HepG2 (cell line): Measurements from ENCODE around the gene KRTAP17-1. TPM values are rescaled to one million over a fixed set of nuclear protein-coding genes. Genes with fewer than 3 reads are reported as not detected.

Experiments
- ATAC-seq: fragments of 200-7000 bp; cut with Tn5 transposase; 3 replicates; pipeline ENCODE4 v1.9.1; 2020; ENCODE audit warnings: mild to moderate bottlenecking, moderate library complexity
- BruUV-seq: library from RNA; stranded (reverse); fragments of 400-500 nt; replicated peaks from 2 replicates; lab custom pipeline; 2021; lab: Mats Ljungman, UMichigan
- CTCF ChIA-PET: fragments of 300-600 bp; formaldehyde crosslinking; extraction: SDS; loops from one replicate; lab custom pipeline; 2021; ENCODE audit warnings: low total read pairs, inconsistent platforms, low intra/inter-chr PET ratio; lab: Yijun Ruan, JAX
- POLR2A ChIA-PET: fragments of 350-600 bp; sonication (Branson Sonifier 250); formaldehyde crosslinking; loops from one replicate; lab custom pipeline; 2020; ENCODE audit warnings: antibody characterized with exemption, inconsistent platforms; lab: Yijun Ruan, JAX
- DNase-seq: peaks from one replicate; pipeline ENCODE4 v3.0.0-alpha.2; 2015; ENCODE audit warnings: low spot score
- FAIRE-seq: peaks from 3 replicates; lab custom pipeline; 2011; peaks lifted over from hg19 to GRCh38; lab: Jason Lieb, UNC
- H2AFZ ChIP-seq: one replicate; pipeline ENCODE4 v1.6.1; 2011; ENCODE audit warnings: low read length, inconsistent platforms
- H3K27ac ChIP-seq: fragments of 300-600 bp; 3 replicates; pipeline ENCODE4 v1.8.0; 2011; ENCODE audit warnings: mixed run types, mild to moderate bottlenecking, mixed read lengths, low read length, inconsistent platforms; ENCODE audit not compliant: insufficient read depth; ENCODE audit errors: extremely low read length
- H3K27me3 ChIP-seq, 2 experiments: fragments of 200-600 bp in 1 of 2; 2 replicates in 1 of 2; 3 replicates in 1 of 2; pipeline versions ENCODE4 v1.6.0 to v1.8.0; 2011; ENCODE audit warnings: low read length in 2 of 2, mild to moderate bottlenecking in 2 of 2, moderate library complexity in 2 of 2, inconsistent platforms in 1 of 2; ENCODE audit not compliant: insufficient read depth in 2 of 2, control insufficient read depth in 1 of 2
- H3K36me3 ChIP-seq, 2 experiments: fragments of 200-600 bp in 1 of 2; replicated peaks in 1 of 2; 2 replicates in 1 of 2; 3 replicates in 1 of 2; pipeline versions ENCODE4 v1.5.1 to v1.8.0; 2011; ENCODE audit warnings: low read length in 2 of 2, inconsistent platforms in 1 of 2; ENCODE audit not compliant: insufficient read depth in 2 of 2, control insufficient read depth in 1 of 2
- H3K4me1 ChIP-seq: 2 replicates; pipeline ENCODE4 v1.5.1; 2012; ENCODE audit warnings: low read length, inconsistent platforms; ENCODE audit not compliant: insufficient read depth
- H3K4me2 ChIP-seq: 2 replicates; pipeline ENCODE4 v1.6.0; 2011; ENCODE audit warnings: low read depth, low read length, inconsistent platforms
- H3K4me3 ChIP-seq, 3 experiments: fragments of 200-600 bp in 1 of 3; sonication (generic), shearing (Covaris generic) in 1 of 3; replicated peaks in 1 of 3; 2 replicates each; pipeline ENCODE4 v1.5.1; 2011 to 2016; ENCODE audit warnings: low read length in 3 of 3, inconsistent platforms in 2 of 3, low read depth in 2 of 3, mild to moderate bottlenecking in 2 of 3, control low read depth in 1 of 3, mixed read lengths in 1 of 3; ENCODE audit not compliant: insufficient read depth in 1 of 3
- H3K79me2 ChIP-seq: one replicate; pipeline ENCODE4 v1.6.1; 2011; ENCODE audit warnings: low read length, inconsistent platforms; ENCODE audit not compliant: insufficient read depth
- H3K9ac ChIP-seq: 2 replicates; pipeline ENCODE4 v1.6.0; 2011; ENCODE audit warnings: mild to moderate bottlenecking, low read depth, low read length, inconsistent platforms; ENCODE audit not compliant: insufficient read depth
- H3K9me3 ChIP-seq: 2 replicates; pipeline ENCODE4 v1.5.1; 2012; ENCODE audit warnings: mild to moderate bottlenecking, low read length
- H4K20me1 ChIP-seq: 2 replicates; pipeline ENCODE4 v1.6.0; 2011; ENCODE audit warnings: inconsistent platforms, mild to moderate bottlenecking, low read length, moderate library complexity; ENCODE audit not compliant: insufficient read depth
- ARNT2 ChIP-seq: sonication (generic); formaldehyde crosslinking; IDR thresholded peaks from 2 replicates; pipeline ENCODE4 v1.8.0; 2022; ENCODE audit warnings: mild to moderate bottlenecking, low read depth, missing genetic modification reagents, moderate library complexity
- ATF6 ChIP-seq: sonication (generic); formaldehyde crosslinking; conservative IDR thresholded peaks from 2 replicates; pipeline ENCODE4 v1.4.0; 2020; ENCODE audit warnings: missing genetic modification reagents
- BHLHE40 ChIP-seq: IDR thresholded peaks from 2 replicates; pipeline ENCODE4 v1.6.1; 2011; ENCODE audit warnings: low read length, improper control_type of control experiment
- CREBL2 ChIP-seq: sonication (generic); formaldehyde crosslinking; IDR thresholded peaks from 2 replicates; pipeline ENCODE4 v1.8.1; 2023; ENCODE audit warnings: missing genetic modification reagents, mild to moderate bottlenecking, borderline replicate concordance
- FOXJ3 ChIP-seq: sonication (generic); formaldehyde crosslinking; IDR thresholded peaks from 2 replicates; pipeline ENCODE4 v1.4.0; 2020; ENCODE audit warnings: missing genetic modification reagents, mild to moderate bottlenecking, borderline replicate concordance
- FOXK2 ChIP-seq: fragments of 450-650 bp; IDR thresholded peaks from 2 replicates; pipeline ENCODE4 v1.6.1; 2016
- MYC ChIP-seq: sonication (generic); formaldehyde crosslinking; IDR thresholded peaks from 2 replicates; pipeline ENCODE4 v1.9.0; 2021; ENCODE audit warnings: missing genetic modification reagents, borderline replicate concordance
- MYPOP ChIP-seq: sonication (generic); formaldehyde crosslinking; IDR thresholded peaks from 2 replicates; pipeline ENCODE4 v1.8.1; 2023; ENCODE audit warnings: mild to moderate bottlenecking, moderate library complexity, missing genetic modification reagents
- NR0B2 ChIP-seq: sonication (generic); formaldehyde crosslinking; IDR thresholded peaks from 2 replicates; pipeline ENCODE4 v1.4.0; 2020; ENCODE audit warnings: mild to moderate bottlenecking, missing genetic modification reagents
- PBX2 ChIP-seq: IDR thresholded peaks from 2 replicates; pipeline ENCODE4 v1.6.1; 2016; ENCODE audit warnings: control low read depth
- RCOR2 ChIP-seq: IDR thresholded peaks from 2 replicates; pipeline ENCODE4 v1.6.1; 2016; ENCODE audit warnings: missing biosample characterization, missing genetic modification reagents
- RORA ChIP-seq: sonication (generic); formaldehyde crosslinking; IDR thresholded peaks from 2 replicates; pipeline ENCODE4 v1.5.0; 2020; ENCODE audit warnings: mild to moderate bottlenecking, missing genetic modification reagents, moderate library complexity
- RXRA ChIP-seq: sonication (generic); formaldehyde crosslinking; IDR thresholded peaks from 2 replicates; pipeline ENCODE4 v1.5.1; 2020; ENCODE audit warnings: missing genetic modification reagents
- SETDB1 ChIP-seq: sonication (generic); formaldehyde crosslinking; IDR thresholded peaks from 2 replicates; pipeline ENCODE4 v1.5.1; 2020; ENCODE audit warnings: missing genetic modification reagents, mild to moderate bottlenecking, borderline replicate concordance
- SMAD3 ChIP-seq: sonication (generic); formaldehyde crosslinking; IDR thresholded peaks from 2 replicates; pipeline ENCODE4 v1.4.0; 2020; ENCODE audit warnings: missing genetic modification reagents
- SNAPC2 ChIP-seq: sonication (generic); formaldehyde crosslinking; IDR thresholded peaks from 2 replicates; pipeline ENCODE4 v1.8.1; 2022; ENCODE audit warnings: mild to moderate bottlenecking, missing genetic modification reagents
- ZBTB42 ChIP-seq: sonication (generic); formaldehyde crosslinking; IDR thresholded peaks from 2 replicates; pipeline ENCODE4 v1.5.0; 2020; ENCODE audit warnings: mild to moderate bottlenecking, missing genetic modification reagents
- ZNF704 ChIP-seq: sonication (generic); formaldehyde crosslinking; IDR thresholded peaks from 2 replicates; pipeline ENCODE4 v1.8.1; 2023; ENCODE audit warnings: mild to moderate bottlenecking, inconsistent platforms, moderate library complexity, missing genetic modification reagents, borderline replicate concordance
- ZSCAN12 ChIP-seq: sonication (generic); formaldehyde crosslinking; IDR thresholded peaks from 2 replicates; pipeline ENCODE4 v1.9.0; 2021; ENCODE audit warnings: mild to moderate bottlenecking, missing genetic modification reagents
- WGBS: methylation state at CpG from one replicate; pipeline ENCODE4 v1.1.6; 2017; ENCODE audit warnings: low lambda C conversion rate; 5-methylcytosine and 5-hydroxymethylcytosine counted together
- in situ Hi-C: cut with HindIII; loops from 2 replicates; pipeline ENCODE4 v1.10.0; 2017; ENCODE audit warnings: low pct_unique_long_range_greater_than_20kb; ENCODE audit not compliant: extremely low pct_ligation_motif_present
- intact Hi-C: fragments of 100-400 bp; cut with micrococcal nuclease; formaldehyde crosslinking; loops from one replicate; pipeline ENCODE4 v1.10.0; 2022; ENCODE audit not compliant: unreplicated experiment
- polyA plus RNA-seq, 8 experiments: library from polyadenylated mRNA; depleted of rRNA in 3 of 8; stranded (reverse) in 7 of 8; unstranded in 1 of 8; fragments of >200 nt; fragmentation: Illumina TruSeq in 4 of 8; extraction: Trizol in 4 of 8; gene quantifications; 2 replicates each; pipeline versions ENCODE4 v1.2.1 to v1.2.3, GENCODE V29; 2011 to 2016; ENCODE audit warnings: low read depth in 4 of 8, missing spikeins in 1 of 8, mixed read lengths in 1 of 8; ENCODE audit not compliant: insufficient read depth in 1 of 8
- total RNA-seq, 5 experiments: library from RNA; depleted of rRNA; stranded (reverse); fragments of >200 nt; fragmentation: Illumina TruSeq; extraction: Trizol; gene quantifications; 2 replicates each; pipeline ENCODE4 v1.2.3, GENCODE V29; 2016; ENCODE audit warnings: low read depth in 1 of 5

The KRTAP17-1 gene
- total and polyA plus RNA-seq, 2 of the 13 experiments (the other 11 are each of a cell fraction or from before 2014, with no cell fraction given): not detected

- TF ChIP-seq BHLHE40 (no peak), SETDB1 (CRISPR knock-in tag) (no peak), PBX2 (no peak), ZBTB42 (CRISPR knock-in tag) (no peak)
These were observed at the start of gene KRTAP17-1 (continued) for GRCh38 chr17:41315204-41315794.

- intact Hi-C loops: no loop called here
- H3K4me3 ChIP-seq: no peak overlapping the region
- H3K36me3 ChIP-seq: no peaks in the 10 kb centered on the region
- in situ Hi-C loops: no loop called here
- FAIRE-seq (no peak), ATAC-seq (no peak), DNase-seq (no peak)
- ChIA-PET POLR2A (no interaction called here), CTCF (no interaction called here)
- WGBS: 43% methylated on average over 2 of the region's 2 CpGs
- no peak overlapping the region for H2AFZ ChIP-seq
- H3K27ac ChIP-seq: no peak overlapping the region
- TF ChIP-seq RXRA (CRISPR knock-in tag): no peak
- TF ChIP-seq ARNT2 (CRISPR knock-in tag): no peak
- TF ChIP-seq SNAPC2 (CRISPR knock-in tag): no peak
- no peak for TF ChIP-seq RORA (CRISPR knock-in tag)
- no peak for TF ChIP-seq NR0B2 (CRISPR knock-in tag)
- TF ChIP-seq ATF6 (CRISPR knock-in tag): no peak
- no peak for TF ChIP-seq FOXK2
- no peak for TF ChIP-seq CREBL2 (CRISPR knock-in tag)
- no peak for TF ChIP-seq MYC (CRISPR knock-in tag)
- no peak for TF ChIP-seq RCOR2 (CRISPR knock-in tag)
- no peak for TF ChIP-seq ZSCAN12 (CRISPR knock-in tag)
- no peak for TF ChIP-seq FOXJ3 (CRISPR knock-in tag)
- no peak for TF ChIP-seq MYPOP (CRISPR knock-in tag)
- no peak for TF ChIP-seq SMAD3 (CRISPR knock-in tag)
- no peak for TF ChIP-seq ZNF704
- no peak overlapping the region for H3K9ac ChIP-seq
- peaks cover 8% of the 10 kb centered on the region; the same call in 1 of the 2 replicates for H3K4me1 ChIP-seq
- no peaks in the 10 kb centered on the region for H3K9me3 ChIP-seq
- H3K79me2 ChIP-seq: no peaks in the 10 kb centered on the region
- no TSS peak for BruUV-seq
- no peaks in the 10 kb centered on the region for H4K20me1 ChIP-seq
- no peaks in the 10 kb centered on the region; a peak in 1 of 5 replicates for H3K27me3 ChIP-seq
- no peak overlapping the region for H3K4me2 ChIP-seq
These were observed 48.4 kb upstream of the KRTAP17-1 start for GRCh38 chr17:41363881-41364280.
